Measurements from ENCODE around the gene MFNG.

The MFNG gene

DNA sequence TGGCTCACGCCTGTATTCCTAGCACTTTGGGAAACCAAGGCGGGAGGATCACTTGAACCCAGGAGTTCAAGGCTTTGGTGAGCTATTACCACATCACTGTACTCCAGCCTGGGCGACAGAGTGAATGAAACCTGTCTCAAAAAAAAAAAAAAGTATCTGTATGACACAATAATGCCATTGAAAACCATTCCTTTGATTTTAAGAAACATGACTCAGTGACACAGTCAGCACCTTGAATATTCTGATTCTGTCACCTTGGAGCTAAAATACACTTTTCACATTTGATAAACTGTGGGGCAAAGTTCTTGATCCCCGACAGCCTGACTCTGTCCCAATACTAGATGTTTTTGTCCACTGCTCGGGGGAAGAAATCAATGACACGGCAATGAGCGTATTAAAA, 42.2 kb downstream of the MFNG start:
- no peak for DNase-seq

DNA sequence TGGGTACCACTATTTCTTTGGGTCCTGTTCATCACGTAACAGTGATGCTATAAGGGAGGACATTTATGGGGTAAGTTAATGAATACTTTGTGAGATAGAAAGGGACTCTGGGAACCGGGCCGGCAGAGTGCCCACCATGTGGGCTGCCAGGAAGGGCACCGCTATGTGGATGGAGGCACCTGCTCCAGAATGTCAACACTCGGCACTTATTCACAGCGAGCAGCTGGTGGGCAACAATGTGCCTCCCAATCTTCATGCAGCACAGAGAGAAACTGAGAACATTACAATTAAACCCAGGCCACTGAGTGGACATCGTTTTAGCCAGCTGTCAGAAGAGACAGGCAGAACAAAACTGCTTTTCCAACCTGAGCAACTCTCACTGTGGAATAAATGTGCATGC, 43.1 kb downstream of the MFNG start:
- DNase-seq = no peak

DNA sequence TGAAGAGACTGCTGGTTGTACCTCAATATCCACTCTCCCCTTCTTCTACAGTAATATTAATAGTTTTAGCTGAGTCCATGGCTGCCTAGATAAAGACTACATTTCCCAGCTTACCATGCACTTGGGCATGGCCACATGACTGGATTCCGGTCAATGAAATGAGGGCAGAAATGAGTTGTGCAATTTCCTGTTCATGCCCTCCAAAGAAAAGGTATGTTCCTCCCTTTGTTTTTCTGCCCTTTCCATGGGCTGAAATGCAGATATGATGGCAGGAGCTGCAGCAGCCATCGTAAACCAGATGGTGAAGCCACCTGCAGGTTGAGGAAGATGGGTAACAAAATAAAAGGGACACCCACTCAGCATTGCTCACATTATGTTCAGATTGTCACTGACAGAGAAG, 43.6 kb downstream of the MFNG start:
- no peak for DNase-seq

DNA sequence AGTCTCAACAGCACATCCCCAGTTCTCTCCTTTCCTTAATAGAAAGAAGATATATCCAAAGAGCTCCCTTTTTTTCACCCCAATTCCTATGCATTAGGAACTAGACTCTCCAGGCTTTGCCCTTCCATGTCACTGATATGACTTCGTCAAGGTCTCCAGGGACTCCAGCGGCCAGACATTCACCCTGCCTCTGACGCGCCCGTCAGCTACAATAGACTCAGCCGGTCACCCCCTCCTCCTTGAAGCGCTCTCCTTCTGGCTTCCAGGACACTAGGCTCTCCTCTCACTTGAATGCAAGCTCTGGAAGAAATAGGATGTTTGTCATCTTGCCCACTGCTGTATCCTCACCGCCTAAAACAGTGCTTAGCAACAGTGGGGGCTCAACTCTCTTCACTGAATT, 44.0 kb downstream of the MFNG start:
- no peak for DNase-seq

DNA sequence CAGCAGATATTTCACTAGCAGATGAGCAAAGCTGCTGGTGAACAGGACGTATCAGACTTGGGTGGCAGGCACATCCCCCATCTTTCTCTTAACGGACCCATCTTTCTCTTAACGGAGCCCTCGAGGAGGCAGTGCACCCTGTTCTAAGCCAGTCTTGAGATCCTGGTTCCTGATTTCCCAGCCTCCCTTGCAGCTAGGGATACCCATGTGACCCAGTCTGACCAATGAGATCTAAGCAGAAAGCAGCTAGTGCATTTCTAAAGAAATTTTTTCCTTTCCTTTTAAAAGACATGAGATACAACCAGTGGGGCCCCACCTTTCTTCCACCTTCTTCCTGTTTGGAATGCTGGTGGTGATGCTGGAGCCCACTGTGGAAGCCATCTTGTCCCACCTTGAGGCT, 45.3 kb downstream of the MFNG start:
- no peak for DNase-seq

DNA sequence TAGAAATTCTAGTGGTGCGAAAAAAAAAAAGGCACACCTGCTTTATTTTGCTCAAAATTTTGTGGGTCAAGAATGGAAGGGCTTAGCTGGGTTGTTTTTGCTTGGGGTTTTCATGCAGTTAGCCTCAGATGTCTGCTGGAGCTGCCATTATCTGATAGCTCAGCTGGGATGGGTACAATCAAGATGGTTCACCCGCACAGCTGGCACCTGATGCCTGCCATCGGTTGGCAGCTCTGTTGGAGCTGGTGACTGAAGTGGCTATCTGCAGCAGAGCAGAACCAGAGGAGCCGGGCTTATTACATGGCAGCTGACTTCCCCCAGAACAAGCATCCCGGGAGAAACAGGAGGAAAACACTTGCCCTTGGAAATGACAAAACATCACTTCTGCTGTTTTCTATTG, 46.8 kb downstream of the MFNG start:
- DNase-seq = no peak

DNA sequence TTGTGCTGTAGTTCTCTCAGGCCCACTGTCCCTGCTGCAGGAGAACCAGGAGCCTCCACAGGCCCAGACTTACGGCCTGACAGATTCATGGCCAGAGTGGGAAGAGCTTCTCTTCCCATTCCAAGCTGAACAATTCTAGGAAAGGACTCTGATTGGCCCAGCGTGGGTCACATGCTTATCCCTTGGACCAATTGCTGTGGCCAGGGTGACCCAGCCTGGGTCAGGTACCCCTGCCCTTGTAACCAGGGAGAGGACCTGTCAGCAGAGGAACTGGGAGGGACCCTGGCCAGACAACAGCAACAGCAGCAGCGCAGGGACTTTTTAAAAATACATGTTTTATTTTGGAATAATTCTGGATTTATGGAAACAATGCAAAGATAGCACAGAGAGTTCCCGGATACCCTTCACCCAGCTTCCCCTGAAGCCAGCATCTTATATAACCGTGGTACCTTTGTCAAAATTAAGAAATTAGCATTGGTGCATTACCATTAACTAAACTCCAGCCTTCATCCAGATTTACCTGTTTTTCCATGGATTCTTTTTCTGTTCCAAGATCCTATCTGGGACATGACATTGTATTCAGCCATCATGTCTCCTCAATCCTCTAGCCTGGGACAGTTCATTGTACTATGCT, 50.1 kb downstream of the MFNG start:
- no peak for DNase-seq

DNA sequence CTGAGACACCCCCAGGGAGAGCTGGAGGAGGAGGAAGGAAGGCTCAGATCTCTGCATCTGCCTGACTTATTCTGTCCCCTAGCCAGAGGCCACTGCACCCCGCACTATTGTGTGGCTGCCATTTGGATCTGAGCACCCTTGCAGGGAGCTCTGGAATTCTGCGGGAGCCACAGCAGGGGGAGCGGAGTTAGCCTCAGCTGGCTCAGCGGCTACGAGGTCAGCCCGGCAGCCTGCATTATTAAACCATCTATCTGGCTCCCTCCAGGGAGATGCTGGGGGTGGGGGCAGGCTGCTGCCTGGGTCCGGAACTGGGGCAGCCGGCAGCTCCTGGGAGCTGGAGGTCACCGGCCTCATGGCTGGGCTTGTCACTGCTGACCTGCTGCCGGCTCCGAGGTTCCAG, 52.4 kb downstream of the MFNG start:
- DNase-seq = no peak

DNA sequence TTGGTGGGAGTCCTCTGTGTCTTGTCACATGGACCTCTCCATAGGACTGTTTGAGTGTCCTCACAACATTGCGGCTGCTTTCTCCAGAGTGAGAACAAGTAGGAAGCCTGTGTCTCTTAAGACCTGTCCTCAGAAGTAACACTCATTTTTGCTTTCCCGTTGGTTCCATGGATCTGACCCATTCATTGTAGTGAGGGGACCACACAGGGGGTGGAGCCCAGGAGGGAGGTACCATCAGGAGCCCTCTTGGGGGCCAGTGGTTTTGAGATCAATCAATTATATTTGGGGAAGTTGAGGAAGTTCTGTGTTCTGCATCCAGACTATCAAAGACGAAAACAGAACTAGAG, 53.5 kb downstream of the MFNG start:
- DNase-seq = no peak

DNA sequence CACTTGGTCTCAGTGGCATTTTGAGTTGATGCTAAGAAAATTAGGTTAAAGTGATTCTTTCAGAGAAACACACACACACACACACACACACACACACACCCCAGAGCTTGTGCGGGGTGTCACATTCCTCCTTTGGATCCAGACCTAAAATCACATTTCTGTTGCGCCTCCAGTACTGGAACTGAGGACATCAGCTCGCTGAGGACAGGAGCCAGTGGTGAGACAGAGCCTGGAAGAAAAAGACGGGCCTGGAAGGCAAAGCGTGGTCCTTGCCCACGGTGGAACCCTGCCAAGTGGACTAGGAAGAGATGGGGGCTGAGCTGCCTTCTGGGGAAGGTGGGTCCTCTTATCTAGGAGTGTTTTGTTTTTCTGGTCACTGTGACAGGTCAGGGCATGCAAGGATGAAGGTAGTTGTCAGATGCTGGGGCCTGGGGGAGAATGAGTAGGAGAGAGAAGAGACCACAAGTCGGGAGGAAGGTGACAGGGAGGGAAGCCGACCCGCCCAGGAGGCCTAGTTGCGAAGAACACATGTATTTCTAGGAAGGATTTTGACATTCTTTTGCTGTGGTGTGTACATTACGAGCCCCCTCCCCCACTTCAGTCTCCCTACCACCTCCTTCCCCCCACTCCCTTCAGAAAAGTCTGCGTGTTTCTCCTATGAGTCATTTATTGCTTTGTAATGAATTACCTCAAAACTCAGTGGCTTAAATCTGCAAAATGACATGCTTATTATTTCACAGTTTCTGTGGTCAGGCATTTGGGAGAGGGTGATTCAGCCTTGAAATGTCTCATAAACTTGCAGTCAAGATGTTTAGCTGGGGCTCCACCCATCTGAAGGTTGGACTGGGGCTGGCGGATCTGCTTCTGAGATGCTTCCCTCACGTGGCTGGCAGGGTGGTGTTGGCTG, 54.1 kb downstream of the MFNG start:
- DNase-seq = peak; percentile 30

DNA sequence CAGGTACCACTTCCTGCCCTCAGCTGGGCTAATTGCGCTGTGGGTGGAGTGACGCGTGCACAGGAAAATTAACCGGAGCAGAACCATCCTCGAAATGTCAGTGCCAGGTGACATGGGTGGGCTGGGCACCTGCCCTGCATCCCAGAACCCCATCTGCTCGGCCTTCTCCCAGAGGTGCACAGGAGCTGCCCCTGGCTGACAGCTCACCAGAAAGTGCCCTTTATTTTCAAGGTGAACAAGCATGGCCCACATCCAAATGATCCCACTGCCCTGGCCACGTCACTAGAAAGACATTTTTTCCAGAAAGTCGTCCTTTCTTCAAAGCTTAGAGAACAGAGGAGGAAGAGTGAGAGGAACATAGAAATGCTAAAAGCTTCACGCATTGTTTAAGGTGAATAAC, 54.8 kb downstream of the MFNG start:
- DNase-seq = no peak

DNA sequence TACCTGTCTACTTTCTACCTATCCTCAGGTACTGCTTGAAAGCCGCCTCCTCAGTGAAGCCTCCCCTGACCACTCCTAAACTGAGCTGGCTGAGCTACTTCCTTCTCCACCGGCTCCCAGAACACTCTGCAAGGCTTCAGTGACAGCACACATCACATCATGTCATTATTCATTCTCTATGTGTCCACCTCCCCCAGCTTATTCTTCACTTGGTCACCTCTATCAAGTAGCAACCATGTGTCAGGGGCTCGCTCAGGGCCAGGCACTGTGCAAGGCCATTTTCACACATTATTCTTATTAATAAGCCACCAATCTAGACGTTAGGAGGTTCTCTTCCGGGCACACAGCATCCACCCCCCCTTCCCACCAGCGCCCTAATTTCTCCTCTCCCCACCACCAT, 55.2 kb downstream of the MFNG start:
- DNase-seq = no peak

DNA sequence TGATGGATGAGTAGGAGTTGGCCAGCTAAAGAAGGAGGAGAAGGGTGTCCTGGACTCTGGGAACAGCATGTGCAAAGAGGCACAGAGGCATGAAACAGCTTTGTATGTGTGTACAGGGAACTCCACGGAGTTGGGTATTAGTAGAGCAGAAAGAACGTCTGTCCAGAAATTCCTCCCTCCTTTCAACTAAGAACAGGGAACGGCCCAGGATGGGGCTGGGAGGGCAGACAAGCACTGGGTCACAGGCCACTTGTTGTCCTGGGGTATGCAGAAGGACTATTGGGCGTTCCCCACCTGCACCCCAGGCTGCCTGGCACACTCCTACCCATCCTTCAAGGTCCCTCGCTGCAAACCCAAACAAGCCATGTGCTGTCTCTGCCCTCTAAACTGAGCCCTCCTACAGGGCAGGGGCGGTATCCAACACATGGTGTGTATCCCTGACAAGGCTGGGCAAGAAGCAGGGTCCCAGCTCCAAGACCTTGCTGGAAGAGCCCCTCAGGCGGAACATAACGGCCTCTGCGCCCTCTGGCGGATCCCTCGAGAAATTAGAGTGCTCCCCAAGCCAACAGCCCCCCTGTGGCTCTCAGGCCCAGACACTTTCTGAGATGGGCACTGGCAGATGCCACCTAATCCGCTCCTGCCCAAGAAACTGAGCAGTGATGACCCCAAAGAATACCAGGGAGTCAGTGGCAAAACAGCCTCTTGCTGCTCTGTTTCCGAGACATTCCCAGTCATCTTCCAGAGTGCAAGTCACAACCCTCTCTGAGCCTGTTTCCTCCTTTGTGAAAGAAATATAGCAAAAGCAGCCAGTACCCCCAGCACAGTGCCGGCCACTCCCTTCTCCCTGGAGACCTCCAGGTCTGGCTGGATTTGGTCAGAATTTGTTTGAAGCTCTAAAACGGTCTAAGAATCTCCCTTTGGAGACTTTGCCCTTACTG, 57.3 kb downstream of the MFNG start:
- DNase-seq = peak; percentile 79

DNA sequence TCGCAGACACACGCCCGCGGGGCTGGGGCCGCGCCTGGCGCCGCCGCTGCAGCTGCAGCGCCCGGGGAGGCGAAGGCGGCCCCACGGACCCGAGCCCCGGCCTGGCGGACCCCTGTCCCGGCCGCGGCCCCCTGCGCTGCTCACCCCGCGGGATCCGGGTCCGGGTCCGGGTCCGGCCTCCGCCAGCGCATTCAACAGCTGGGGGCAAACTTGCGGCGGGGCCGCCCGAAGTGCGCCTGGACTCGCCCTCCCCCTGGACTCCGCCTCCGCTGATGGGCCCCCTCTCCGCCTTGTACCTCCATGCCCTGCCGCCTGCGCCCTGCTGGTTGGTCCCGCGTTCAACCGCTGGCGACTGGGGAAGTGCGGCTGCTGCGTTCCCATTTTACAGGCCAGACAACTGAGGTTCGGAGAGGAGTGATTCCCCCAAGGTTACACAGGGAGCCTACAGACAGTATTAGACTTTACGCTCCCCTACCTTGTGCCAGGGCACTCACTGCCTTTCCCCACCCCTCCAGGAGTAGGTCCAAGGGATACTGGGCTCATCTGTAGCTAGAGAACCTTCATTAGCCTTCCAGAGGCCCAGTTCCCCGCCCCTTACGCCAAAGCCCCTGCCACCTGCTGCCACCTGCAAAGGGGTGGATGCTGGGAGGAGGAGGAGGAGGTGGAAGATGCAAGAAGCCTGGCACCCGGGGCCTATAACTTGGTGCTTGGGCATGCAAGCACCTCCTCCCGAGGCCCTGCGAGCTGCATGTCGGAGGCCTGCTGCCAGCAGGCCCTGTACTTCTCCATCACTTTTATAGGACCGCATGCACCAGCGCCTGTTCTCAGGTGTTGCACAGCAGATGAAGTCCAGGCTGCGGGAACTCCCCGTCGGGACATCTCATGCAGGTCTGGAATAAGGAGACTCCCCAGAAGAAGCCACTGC, 58.2 kb downstream of the MFNG start:
- DNase-seq = no peak

DNA sequence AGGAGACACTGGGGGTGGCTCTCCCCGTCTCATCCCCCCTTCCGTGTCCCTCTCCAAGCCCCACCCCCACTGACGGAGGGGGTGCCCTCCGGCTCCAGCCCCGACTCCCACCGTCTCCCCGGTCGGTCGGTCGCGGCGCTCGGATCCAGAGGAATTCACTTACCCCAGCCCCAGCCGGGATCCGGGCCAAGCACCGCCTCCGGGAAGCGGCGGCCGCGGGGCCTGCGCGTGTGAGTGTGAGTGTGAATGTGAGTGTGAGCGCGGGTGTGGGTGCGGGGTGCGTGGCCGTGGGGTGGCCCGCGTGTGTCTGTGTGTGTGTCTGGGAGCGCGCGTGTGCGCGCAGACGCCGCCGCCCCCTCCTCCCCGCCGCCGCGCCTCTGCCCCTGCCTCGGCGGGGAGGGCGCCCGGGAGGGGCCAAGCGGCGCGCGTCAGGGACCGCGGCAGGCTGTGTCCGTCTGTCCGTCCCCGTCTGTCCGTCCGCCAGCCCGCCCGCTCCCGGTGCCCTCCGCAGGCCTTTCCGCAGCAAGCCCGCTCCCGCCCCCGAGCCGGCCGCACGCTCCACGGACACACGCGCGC, 59.0 kb downstream of the MFNG start, which contains the start of gene ELFN2:
Gene ELFN2, minus strand, starts transcription at position 345 of the 576 bp plus-strand sequence. CDS start 51,945 bp downstream, outside the sequence.
- peak; percentile 28 for DNase-seq

DNA sequence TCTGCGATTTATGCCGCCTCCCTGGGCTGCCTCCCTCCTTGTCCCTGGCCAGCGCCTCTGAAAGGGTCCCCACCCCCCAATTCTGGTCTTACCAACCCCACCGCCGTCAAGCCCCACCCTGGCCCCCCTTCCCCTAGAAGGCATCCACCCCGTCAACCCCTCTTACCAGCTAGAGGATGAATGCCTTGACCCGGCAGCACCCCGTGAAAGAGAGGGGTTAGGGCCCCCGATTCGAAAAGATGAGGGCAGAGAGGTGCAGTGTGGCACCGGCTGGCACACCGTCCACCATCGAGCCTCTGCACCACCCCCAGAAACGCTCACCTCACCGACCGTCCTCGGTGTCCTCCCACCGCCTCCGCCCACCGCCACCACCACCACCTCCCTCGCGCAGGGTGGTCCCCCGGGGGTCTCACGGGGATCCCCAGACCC, 59.5 kb downstream of the MFNG start:
- no peak for DNase-seq

DNA sequence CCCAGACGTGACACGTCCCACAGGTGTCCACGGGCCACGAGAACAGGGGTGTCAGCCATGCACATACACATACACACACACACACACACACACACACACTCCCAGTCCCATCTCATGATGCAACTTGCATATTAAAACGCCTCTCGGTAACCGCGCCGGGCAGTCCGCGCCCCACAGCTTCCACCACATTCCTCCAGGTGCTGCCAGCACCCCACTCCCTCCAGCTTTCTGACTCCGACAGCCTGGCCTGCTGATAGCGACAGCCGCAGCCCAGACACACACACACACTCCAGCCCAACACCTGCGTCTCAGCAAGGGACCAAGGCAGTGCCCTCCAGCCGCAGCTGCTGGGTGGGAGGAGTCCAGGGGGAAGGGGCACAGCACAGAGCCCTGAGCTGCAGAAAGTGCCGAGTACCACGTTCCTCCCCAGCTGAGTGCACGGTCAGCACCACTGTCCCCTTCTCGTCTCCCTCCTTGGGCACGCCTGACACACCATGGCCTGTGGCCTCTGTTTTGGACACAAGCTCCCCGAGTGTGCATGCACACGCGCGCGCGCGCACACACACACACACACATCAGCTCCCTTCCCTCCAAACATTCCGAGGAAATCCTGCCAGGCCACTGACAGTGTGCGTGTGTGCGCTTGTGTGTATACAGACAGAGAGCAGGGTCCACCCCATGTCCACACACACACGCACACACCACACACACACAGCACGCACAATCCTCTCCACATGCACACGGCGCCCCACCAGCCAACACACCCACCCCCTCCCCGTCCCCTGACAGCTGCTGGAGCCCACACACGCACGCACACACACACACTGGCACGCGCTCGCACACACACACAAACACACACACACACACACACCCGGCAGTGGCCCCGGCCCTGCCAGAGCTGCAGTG, 60.1 kb downstream of the MFNG start:
- DNase-seq = no peak

DNA sequence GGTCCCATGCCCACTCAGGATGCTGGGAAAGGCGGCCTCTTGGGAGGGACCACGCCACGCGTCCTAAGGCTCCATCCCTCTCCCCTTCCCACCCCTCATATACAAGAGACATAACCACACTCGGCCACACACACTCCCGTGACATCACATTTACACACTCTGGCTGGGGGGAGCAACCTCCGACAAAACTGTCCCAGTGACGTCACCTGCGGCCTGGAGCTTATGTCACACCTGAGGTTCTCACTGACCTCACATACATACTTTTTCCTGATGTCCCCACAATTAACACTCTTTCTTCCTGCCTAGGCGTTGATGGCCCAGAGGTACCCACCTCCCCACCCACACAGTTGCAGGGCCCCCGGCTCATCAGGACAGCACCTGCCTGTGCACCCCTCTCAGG, 60.8 kb downstream of the MFNG start:
- no peak for DNase-seq

DNA sequence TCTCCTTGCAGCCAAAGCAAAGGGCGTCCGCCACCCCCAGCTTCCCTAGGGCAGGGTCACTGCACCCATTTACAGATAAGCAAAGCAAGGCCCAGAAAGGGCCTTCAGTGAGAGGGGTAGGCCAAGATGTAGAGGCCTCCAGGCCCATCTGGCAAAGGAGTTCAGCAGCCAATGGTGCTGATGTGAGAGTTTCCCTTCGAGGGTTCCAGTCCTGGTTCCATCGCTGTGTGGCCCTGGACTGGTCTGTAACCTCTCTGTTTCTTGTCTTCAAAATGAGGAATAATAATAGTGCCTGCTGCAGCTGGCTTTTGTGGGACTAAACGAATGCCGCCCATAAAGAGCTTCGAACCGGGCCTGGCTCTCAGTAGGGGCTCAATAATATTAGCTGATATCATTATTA, 62.9 kb downstream of the MFNG start:
- DNase-seq = no peak

DNA sequence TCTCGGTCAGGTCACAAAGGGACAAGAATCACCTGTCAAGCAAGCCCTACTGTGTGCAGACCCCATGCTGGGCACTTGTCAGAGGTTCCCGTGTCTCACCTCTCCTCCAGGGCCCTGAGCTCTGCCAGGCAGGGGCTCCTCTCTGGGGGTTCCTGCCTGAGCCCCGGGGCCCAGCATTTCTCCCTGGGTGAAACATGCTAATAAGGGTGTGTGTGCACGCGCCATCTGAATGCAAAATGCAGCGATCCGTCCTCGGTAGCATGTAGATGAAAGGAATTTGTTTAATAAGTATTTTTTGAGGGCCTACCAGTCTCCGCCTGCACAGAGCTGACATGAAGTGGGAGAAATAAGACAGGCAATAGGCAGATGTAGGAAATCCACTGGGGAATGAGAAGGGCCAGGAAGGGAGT, 64.7 kb downstream of the MFNG start:
- DNase-seq = no peak
